H1 (cell line): Measurements from ENCODE around the gene ADAMTS17. TPM values are rescaled to one million over a fixed set of nuclear protein-coding genes. Genes with fewer than 3 reads are reported as not detected.

ENCODE experiments used
- JUN ChIP-seq: IDR thresholded peaks from 2 replicates; pipeline ENCODE4 v1.6.1; 2011; ENCODE audit warnings: low read depth, mild to moderate bottlenecking, improper control_type of control experiment, low read length
- polyA plus RNA-seq, 7 experiments: library from polyadenylated mRNA; depleted of rRNA in 3 of 7; stranded (reverse) in 5 of 7; unstranded in 2 of 7; fragments of >200 nt in 5 of 7; fragments of 200-250 nt in 2 of 7; gene quantifications; 1 replicate in 5 of 7; 2 replicates in 1 of 7; 4 replicates in 1 of 7; pipeline versions ENCODE4 v1.2.1 to v1.2.3, GENCODE V29; 2011 to 2013; ENCODE audit warnings: missing spikeins in 2 of 7, mixed read lengths in 2 of 7
- total RNA-seq: library from RNA; stranded (reverse); fragmentation: NEBNext Ultra II Directional; extraction: Animal tissue kit (Norgen Biotek cat#: 25700); gene quantifications from 2 replicates; pipeline ENCODE4 v1.2.1, GENCODE V29; 2021
- TF ChIP-seq, protein P1 (sequence below): fragments of 300-600 bp; sonication (generic); IDR thresholded peaks from 2 replicates; pipeline ENCODE4 v1.7.1; 2012; ENCODE audit warnings: low read length, moderate library complexity, mild to moderate bottlenecking, inconsistent platforms; ENCODE audit not compliant: insufficient replicate concordance

The ADAMTS17 gene
- total and polyA plus RNA-seq, 2 of the 8 experiments (the other 6 are each of a cell fraction or from before 2014, with no cell fraction given) = 0.51 to 1.7 TPM

GRCh38 chr15:100111125-100112060 lies 230.4 kb downstream of the ADAMTS17 start (continued):
- TF ChIP-seq, protein P1, sequence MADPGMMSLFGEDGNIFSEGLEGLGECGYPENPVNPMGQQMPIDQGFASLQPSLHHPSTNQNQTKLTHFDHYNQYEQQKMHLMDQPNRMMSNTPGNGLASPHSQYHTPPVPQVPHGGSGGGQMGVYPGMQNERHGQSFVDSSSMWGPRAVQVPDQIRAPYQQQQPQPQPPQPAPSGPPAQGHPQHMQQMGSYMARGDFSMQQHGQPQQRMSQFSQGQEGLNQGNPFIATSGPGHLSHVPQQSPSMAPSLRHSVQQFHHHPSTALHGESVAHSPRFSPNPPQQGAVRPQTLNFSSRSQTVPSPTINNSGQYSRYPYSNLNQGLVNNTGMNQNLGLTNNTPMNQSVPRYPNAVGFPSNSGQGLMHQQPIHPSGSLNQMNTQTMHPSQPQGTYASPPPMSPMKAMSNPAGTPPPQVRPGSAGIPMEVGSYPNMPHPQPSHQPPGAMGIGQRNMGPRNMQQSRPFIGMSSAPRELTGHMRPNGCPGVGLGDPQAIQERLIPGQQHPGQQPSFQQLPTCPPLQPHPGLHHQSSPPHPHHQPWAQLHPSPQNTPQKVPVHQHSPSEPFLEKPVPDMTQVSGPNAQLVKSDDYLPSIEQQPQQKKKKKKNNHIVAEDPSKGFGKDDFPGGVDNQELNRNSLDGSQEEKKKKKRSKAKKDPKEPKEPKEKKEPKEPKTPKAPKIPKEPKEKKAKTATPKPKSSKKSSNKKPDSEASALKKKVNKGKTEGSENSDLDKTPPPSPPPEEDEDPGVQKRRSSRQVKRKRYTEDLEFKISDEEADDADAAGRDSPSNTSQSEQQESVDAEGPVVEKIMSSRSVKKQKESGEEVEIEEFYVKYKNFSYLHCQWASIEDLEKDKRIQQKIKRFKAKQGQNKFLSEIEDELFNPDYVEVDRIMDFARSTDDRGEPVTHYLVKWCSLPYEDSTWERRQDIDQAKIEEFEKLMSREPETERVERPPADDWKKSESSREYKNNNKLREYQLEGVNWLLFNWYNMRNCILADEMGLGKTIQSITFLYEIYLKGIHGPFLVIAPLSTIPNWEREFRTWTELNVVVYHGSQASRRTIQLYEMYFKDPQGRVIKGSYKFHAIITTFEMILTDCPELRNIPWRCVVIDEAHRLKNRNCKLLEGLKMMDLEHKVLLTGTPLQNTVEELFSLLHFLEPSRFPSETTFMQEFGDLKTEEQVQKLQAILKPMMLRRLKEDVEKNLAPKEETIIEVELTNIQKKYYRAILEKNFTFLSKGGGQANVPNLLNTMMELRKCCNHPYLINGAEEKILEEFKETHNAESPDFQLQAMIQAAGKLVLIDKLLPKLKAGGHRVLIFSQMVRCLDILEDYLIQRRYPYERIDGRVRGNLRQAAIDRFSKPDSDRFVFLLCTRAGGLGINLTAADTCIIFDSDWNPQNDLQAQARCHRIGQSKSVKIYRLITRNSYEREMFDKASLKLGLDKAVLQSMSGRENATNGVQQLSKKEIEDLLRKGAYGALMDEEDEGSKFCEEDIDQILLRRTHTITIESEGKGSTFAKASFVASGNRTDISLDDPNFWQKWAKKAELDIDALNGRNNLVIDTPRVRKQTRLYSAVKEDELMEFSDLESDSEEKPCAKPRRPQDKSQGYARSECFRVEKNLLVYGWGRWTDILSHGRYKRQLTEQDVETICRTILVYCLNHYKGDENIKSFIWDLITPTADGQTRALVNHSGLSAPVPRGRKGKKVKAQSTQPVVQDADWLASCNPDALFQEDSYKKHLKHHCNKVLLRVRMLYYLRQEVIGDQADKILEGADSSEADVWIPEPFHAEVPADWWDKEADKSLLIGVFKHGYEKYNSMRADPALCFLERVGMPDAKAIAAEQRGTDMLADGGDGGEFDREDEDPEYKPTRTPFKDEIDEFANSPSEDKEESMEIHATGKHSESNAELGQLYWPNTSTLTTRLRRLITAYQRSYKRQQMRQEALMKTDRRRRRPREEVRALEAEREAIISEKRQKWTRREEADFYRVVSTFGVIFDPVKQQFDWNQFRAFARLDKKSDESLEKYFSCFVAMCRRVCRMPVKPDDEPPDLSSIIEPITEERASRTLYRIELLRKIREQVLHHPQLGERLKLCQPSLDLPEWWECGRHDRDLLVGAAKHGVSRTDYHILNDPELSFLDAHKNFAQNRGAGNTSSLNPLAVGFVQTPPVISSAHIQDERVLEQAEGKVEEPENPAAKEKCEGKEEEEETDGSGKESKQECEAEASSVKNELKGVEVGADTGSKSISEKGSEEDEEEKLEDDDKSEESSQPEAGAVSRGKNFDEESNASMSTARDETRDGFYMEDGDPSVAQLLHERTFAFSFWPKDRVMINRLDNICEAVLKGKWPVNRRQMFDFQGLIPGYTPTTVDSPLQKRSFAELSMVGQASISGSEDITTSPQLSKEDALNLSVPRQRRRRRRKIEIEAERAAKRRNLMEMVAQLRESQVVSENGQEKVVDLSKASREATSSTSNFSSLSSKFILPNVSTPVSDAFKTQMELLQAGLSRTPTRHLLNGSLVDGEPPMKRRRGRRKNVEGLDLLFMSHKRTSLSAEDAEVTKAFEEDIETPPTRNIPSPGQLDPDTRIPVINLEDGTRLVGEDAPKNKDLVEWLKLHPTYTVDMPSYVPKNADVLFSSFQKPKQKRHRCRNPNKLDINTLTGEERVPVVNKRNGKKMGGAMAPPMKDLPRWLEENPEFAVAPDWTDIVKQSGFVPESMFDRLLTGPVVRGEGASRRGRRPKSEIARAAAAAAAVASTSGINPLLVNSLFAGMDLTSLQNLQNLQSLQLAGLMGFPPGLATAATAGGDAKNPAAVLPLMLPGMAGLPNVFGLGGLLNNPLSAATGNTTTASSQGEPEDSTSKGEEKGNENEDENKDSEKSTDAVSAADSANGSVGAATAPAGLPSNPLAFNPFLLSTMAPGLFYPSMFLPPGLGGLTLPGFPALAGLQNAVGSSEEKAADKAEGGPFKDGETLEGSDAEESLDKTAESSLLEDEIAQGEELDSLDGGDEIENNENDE = no peak
- TF ChIP-seq JUN = no peak
